Head of caudate nucleus (tissue), 42 donors: ENCODE data around the gene KCNT1.

ENCODE experiments used
- DNase-seq, 42 donors: peaks; one replicate each; pipeline versions ENCODE4 v3.0.0 to v3.0.0-alpha.2; 2020 to 2021; ENCODE audit warnings: mixed read lengths in 7 of 42
- intact Hi-C: fragments of 100-400 bp; cut with DNase I; formaldehyde crosslinking; loops from one replicate; pipeline ENCODE4 v1.15.0; 2022

The KCNT1 gene

GRCh38 chr9:135756576-135756975, 54.6 kb downstream of the KCNT1 start:
- no peak for DNase-seq
- intact Hi-C loops = no loop called here

GRCh38 chr9:135757356-135757755, 55.4 kb downstream of the KCNT1 start:
- intact Hi-C loops = no loop called here
- no peak for DNase-seq

DNA sequence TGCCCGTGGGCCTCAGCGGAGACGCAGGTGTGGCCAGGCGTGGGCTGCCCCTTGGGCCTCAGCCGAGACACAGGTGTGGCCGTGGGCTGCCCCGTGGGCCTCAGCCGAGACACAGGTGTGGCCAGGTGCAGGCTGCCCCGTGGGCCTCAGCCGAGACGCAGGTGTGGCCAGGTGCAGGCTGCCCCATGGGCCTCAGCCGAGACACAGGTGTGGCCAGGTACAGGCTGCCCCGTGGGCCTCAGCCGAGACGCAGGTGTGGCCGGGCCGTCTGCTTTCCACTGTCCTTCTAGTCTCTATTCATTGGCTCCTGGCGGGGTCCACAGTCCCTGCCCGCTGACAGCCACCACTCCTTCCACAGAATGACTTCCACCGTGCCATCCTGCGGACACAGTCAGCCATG, 56.1 kb downstream of the KCNT1 start:
- no peak for DNase-seq
- intact Hi-C loops = no loop called here

GRCh38 chr9:135758870-135759269, 56.9 kb downstream of the KCNT1 start:
- intact Hi-C loops = no loop called here
- DNase-seq = no peak

DNA sequence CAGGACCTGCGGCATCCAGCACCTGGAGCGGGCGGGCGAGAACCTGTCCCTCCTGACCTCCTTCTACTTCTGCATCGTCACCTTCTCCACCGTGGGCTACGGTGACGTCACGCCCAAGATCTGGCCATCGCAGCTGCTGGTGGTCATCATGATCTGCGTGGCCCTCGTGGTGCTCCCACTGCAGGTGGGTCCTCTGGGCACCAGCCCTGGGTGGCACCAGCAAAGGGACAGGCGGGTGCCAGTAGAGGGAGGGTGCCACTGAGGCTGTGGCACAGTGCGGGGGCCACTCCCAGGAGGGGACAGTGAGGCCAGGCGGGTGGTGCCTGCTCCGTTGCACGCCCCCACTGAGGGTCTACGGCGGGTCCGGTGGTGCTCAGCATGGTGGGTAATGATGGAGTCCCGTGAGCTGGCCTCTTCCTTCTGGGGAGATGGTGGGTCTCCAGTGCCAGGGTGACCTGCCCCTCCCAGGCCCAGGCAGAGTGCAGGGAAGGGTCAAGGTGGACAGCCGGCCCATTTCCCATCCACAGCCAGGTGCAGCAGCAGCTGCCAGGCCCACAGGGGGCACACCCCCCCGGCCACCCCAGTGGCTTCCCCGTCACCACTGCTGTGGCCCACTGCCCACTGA, 57.8 kb downstream of the KCNT1 start:
- intact Hi-C loops = no loop called here

GRCh38 chr9:135760465-135760864, 58.5 kb downstream of the KCNT1 start:
- intact Hi-C loops = no loop called here
- no peak for DNase-seq

More for the DNA sequence above, 57.8 kb downstream of the KCNT1 start:
- no peak for DNase-seq

DNA sequence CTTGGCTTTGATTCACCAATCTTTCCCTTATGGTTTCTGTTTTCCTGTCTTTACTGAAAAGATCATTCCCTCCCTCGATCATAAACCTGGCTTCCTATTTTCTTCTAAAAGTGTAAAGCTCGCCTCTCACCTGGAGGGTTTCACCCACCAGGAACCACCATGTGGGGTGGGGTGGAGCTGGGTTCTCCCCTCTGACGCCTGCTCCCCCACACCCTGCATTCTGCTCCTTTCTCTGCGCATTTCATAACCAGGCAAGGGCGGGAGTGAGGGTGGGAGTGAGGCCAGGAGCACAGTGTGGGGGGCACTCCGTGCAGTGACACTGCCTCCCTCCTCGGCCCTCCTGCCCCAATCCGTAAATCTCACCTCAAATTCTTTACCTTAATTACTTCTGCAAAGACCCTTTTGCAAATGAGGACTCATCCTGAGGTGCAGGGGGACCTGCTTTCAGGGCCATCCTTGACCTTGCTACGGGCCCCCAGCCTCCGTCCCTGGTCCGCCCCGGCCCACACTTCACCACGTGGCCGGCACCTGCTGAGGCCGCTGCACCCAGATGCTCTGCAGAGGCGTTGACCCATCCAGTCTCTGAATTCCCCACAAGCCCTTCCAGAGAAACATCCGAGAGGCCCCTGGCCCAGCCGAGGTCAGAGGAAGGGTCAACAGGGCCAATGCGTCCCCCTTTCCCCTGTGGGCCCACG, 59.3 kb downstream of the KCNT1 start:
- intact Hi-C loops = no loop called here
- DNase-seq = peak; percentile 41 to 92 (median 70)

DNA sequence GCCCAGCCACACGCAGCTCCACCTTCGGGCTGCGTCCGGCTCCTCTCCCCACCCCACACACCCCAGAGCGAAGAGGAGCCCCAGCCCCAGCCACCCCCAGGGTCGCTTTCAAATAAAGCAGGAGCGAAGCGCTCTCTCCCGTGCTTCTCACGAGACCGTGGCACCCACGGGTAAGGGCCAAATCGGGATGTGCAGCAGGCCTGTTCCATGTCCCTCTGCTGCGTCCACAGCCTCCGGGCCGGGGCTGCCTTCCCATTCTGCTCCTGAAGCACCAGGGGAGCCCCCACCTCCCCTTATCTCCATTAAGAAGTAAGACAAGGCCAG, 59.8 kb downstream of the KCNT1 start:
- DNase-seq = no peak
- intact Hi-C loops = no loop called here

DNA sequence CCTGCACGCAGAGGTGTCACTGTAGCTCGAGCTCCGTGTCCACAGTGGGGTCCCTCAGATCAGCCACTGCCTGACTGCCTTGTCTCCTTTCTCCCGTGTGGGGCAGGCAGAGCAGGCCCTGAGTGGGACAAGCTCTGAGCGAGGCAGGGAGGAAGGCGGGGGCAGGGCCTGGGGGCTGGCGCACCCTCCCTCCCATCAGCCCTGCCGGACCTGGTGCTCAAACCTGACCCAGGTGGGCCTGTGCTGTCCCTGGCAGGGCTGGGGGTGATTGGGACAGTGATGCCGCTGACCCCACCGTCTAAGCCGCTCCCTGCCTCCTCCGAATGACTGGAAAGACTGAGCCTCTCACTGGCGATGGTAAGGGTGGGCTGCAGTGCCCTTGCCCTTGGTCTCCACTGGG, 60.9 kb downstream of the KCNT1 start:
- intact Hi-C loops = no loop called here
- no peak for DNase-seq

GRCh38 chr9:135763716-135764446, 61.9 kb downstream of the KCNT1 start:
- no peak for DNase-seq
- intact Hi-C loops = no loop called here

- intact Hi-C loops = no loop called here
- no peak for DNase-seq
These were observed 62.7 kb downstream of the KCNT1 start for GRCh38 chr9:135764731-135765130.

DNA sequence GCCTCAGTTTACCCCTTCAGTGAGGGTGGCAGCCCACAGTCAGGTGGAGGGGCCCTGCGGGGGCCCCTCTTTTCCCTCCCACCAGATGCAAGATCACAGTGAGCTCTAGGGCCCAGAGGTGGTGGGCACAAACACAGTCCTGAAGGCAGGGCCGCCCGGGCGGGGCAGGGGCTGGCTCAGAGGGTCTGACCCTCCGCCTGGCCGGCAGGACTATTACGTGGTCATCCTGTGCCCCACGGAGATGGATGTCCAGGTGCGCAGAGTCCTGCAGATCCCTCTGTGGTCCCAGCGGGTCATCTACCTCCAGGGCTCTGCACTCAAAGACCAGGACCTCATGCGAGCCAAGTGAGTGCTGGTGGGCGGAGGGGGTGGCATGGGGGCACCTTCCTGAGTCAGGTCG, 63.4 kb downstream of the KCNT1 start:
- intact Hi-C loops = no loop called here

DNA sequence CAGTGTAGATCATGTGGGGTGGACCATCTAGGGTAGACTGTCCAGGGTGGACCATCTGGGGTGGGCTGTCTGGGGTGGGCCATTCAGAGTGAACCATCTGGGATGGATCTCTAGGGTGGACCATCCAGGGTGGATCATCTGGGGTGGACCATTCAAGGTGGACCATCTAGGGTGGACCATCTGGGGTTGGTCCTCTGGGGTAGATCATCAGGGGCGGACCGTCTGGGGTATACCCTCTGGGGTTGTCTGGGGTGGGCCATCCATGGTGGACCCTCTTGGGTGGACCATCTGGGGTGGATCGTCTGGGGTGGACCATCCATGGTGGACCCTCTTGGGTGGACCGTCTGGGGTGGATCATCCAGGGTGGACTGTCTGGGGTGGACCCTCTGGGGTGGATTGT, 64.3 kb downstream of the KCNT1 start:
- intact Hi-C loops = no loop called here
- no peak for DNase-seq

More for the DNA sequence above, 63.4 kb downstream of the KCNT1 start:
- no peak for DNase-seq

GRCh38 chr9:135766707-135767106, 64.7 kb downstream of the KCNT1 start:
- intact Hi-C loops = no loop called here
- DNase-seq = peak in 40 of 42 donors; percentile 22 to 89 (median 60)

- intact Hi-C loops = no loop called here
- peak in 1 of 42 donors; percentile 44 for DNase-seq
These were observed 66.7 kb downstream of the KCNT1 start for GRCh38 chr9:135768516-135769218.

DNA sequence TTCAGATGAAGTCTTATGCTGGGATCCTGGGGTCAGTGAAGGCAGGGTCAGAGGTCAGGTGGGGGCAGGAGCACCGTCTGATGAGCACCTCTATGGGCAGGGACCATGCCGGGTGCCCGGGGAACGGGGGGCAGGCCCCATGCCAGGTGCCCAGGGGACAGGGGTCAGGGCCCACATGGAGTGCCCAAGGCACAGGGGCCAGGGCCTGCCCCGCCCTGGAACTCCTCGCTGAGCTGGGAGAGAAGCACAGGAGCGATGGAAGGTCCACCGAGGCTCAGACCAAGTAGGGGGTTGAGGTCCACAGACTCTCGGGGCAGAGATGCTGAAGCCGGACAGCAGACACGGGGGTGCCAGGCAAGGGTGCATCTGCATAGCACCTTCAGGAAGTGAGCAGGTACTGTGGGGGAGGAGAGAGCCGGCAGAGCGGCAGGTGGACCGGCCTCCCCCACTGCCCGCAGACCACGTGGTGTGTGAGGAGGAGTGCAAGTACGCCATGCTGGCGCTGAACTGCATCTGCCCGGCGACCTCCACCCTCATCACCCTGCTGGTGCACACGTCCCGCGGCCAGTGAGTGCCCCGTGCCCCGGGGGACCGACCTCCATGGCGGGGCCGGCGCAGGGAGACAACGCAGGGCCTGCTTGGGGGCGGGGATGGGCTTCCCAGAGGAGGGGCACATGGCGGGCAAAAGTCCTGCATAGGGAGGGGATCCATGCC, 67.7 kb downstream of the KCNT1 start:
- intact Hi-C loops = no loop called here
- no peak for DNase-seq

DNA sequence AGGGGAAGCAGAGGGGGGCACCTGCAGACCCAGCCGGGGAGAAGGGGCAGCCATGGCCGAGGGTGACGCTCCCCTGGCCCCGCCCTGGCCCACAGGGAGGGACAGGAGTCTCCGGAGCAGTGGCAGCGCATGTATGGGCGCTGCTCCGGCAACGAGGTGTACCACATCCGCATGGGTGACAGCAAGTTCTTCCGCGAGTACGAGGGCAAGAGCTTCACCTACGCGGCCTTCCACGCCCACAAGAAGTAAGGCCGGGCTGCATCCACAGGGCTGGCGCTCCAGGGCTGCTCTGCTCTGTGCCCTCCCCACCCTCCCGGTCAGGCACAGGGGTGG, 68.2 kb downstream of the KCNT1 start:
- intact Hi-C loops = no loop called here
- no peak for DNase-seq

- intact Hi-C loops = no loop called here
- no peak for DNase-seq
These were observed 68.8 kb downstream of the KCNT1 start for GRCh38 chr9:135770771-135771170.

GRCh38 chr9:135771401-135772051, 69.5 kb downstream of the KCNT1 start:
- DNase-seq = no peak
- intact Hi-C loops = no loop called here
